Measurements from ENCODE around the gene APH1A.
"Not testable (repeated sequence)": the region's sequence is repeated elsewhere in the genome, so short reads cannot be mapped to it uniquely, and the experiment has no call there.

Gene APH1A

DNA sequence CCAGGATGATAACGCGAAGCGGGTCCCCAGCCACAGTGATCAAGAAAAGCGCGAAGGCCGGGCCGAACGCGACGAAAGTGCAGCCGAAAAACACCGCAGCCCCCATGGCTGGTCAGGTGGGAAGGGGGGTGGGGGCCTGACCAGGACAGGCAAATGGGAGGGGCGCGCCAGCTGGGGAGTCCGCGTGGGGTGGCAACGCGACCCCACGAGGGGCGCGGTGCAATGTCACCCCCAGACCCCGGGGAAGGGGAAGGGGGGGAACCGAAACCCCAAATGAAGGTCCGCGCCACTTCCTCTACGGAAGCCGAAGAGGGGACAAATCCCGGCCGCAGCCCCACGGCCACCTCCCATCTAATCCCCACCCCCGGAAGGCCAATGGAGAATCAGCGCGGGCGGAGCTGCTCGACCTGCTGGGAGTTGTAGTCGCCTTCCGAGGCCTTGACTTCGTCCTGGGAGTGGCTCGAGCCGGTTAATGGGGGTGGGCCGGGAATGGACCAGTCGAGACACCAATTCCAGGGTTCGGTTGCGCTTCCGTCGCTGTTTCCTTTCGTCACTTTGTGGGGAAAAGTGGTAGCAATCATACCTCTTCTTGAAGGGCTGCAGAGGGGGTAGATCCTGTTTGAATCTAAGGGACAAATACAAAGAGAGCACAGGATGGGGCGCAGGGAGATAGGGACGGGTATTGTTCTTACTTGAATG is at the start of gene APH1A:
APH1A (minus strand) TSS at position 312 of the 699 bp plus-strand sequence; CDS start at position 106, 206 bp downstream.
- no peaks in the 10 kb centered on the region for H3K27me3 ChIP-seq (replicated peaks; ENCODE audit: insufficient read depth, low read length)
- H3K4me3 ChIP-seq (ENCODE audit: low read length): peak within 1 kb of the TSS; percentile 88
- peaks cover 4% of the 10 kb centered on the region; the same call in 1 of the 2 replicates for H3F3A ChIP-seq (ENCODE audit: insufficient read depth, low read length)
- peaks cover 8% of the 10 kb centered on the region for H3K4me1 ChIP-seq (ENCODE audit: low read length)
- peak within 1 kb of the TSS; percentile 96 for H3K9ac ChIP-seq (ENCODE audit: low read length)
- TF ChIP-seq, protein P1, sequence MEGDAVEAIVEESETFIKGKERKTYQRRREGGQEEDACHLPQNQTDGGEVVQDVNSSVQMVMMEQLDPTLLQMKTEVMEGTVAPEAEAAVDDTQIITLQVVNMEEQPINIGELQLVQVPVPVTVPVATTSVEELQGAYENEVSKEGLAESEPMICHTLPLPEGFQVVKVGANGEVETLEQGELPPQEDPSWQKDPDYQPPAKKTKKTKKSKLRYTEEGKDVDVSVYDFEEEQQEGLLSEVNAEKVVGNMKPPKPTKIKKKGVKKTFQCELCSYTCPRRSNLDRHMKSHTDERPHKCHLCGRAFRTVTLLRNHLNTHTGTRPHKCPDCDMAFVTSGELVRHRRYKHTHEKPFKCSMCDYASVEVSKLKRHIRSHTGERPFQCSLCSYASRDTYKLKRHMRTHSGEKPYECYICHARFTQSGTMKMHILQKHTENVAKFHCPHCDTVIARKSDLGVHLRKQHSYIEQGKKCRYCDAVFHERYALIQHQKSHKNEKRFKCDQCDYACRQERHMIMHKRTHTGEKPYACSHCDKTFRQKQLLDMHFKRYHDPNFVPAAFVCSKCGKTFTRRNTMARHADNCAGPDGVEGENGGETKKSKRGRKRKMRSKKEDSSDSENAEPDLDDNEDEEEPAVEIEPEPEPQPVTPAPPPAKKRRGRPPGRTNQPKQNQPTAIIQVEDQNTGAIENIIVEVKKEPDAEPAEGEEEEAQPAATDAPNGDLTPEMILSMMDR (IDR thresholded peaks at IDR 0.05; ENCODE audit: low read length): no peak
- no peak for TF ChIP-seq EZH2 (optimal IDR thresholded peaks at IDR 0.05; ENCODE audit: low read depth, low read length)
- no peak for TF ChIP-seq EZH2phosphoT487 (IDR thresholded peaks at IDR 0.05; ENCODE audit: low read length)
- no peaks in the 10 kb centered on the region for H3K9me2 ChIP-seq (replicated peaks; ENCODE audit: insufficient read depth, low read length)
- peak within 1 kb of the TSS; percentile 77 for H3K27ac ChIP-seq (ENCODE audit: low read length)
- H3K9me3 ChIP-seq (replicated peaks; ENCODE audit: insufficient read depth, low read length): no peaks in the 10 kb centered on the region
- peak; percentile 98 for DNase-seq
- H3K4me2 ChIP-seq (ENCODE audit: low read depth, low read length): peak within 1 kb of the TSS; percentile 85
- peak within 1 kb of the TSS; percentile 71 for H2AFZ ChIP-seq (ENCODE audit: low read length)
- H3K79me2 ChIP-seq (ENCODE audit: low read length): peaks cover 47% of the 10 kb centered on the region
- peaks cover 16% of the 10 kb centered on the region for H3K36me3 ChIP-seq (replicated peaks; ENCODE audit: insufficient read depth, low read length)
- H4K20me1 ChIP-seq (ENCODE audit: insufficient read depth, low read length): no peaks in the 10 kb centered on the region

DNA sequence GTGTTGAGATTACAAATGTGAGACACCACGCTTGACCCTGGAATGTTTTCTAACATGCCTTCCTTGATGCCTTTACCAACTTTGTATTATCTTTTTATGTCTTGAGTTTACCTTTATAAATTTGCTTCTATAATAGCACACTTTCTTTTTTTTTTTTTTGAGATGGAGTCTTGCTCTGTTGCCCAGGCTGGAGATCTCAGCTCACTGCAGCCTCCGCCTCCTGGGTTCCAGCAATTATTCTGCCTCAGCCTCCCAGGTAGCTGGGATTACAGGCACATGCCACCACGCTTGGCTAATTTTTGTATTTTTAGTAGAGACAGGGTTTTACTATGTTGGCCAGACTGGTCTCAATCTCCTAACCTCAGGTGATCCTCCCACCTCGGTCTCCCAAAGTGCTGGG is 45.9 kb upstream of the APH1A start:
- not testable (repeated sequence) for H3K4me2 ChIP-seq (ENCODE audit: low read depth, low read length); H3K9ac ChIP-seq (ENCODE audit: low read length); H3F3A ChIP-seq (ENCODE audit: insufficient read depth, low read length); H3K79me2 ChIP-seq (ENCODE audit: low read length); H2AFZ ChIP-seq (ENCODE audit: low read length); H3K4me1 ChIP-seq (ENCODE audit: low read length); DNase-seq; H3K4me3 ChIP-seq (ENCODE audit: low read length); H3K9me3 ChIP-seq (replicated peaks; ENCODE audit: insufficient read depth, low read length); H3K27me3 ChIP-seq (replicated peaks; ENCODE audit: insufficient read depth, low read length); H3K9me2 ChIP-seq (replicated peaks; ENCODE audit: insufficient read depth, low read length); H4K20me1 ChIP-seq (ENCODE audit: insufficient read depth, low read length); H3K27ac ChIP-seq (ENCODE audit: low read length); H3K36me3 ChIP-seq (replicated peaks; ENCODE audit: insufficient read depth, low read length)

DNA sequence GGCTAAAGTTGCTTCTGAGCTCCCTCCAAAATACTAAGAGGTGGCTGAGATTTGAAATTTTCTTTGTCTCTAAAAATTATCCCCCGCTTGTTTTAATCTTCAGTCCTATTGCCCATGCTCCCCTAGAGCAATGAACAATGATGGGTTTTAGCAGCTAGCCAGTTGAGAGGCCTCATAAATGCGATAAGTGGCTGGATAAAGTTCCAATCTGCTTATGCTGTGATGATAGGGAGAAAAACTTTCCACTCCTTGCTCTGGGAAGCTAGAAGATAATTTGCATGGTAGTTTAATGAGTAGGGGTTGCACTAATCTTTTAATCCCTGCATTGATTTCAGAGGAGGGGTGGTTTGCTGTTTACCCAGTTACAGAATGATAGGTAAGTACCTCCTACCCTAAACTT is 42.9 kb upstream of the APH1A start:
- Histone ChIP-seq H3K27me3 (replicated peaks; ENCODE audit: insufficient read depth, low read length) (no peaks in the 10 kb centered on the region), H3K36me3 (replicated peaks; ENCODE audit: insufficient read depth, low read length) (peaks cover 6% of the 10 kb centered on the region; the same call in 1 of the 2 replicates), H3K4me1 (ENCODE audit: low read length) (no peaks in the 10 kb centered on the region), H3K9me2 (replicated peaks; ENCODE audit: insufficient read depth, low read length) (no peaks in the 10 kb centered on the region), H2AFZ (ENCODE audit: low read length) (no peak overlapping the region), H4K20me1 (ENCODE audit: insufficient read depth, low read length) (no peaks in the 10 kb centered on the region), H3K9me3 (replicated peaks; ENCODE audit: insufficient read depth, low read length) (no peaks in the 10 kb centered on the region), H3K27ac (ENCODE audit: low read length) (no peak overlapping the region), H3K9ac (ENCODE audit: low read length) (no peak overlapping the region), H3F3A (ENCODE audit: insufficient read depth, low read length) (no peaks in the 10 kb centered on the region), H3K4me2 (ENCODE audit: low read depth, low read length) (no peak overlapping the region), H3K79me2 (ENCODE audit: low read length) (no peaks in the 10 kb centered on the region), H3K4me3 (ENCODE audit: low read length) (no peak overlapping the region)
- TF ChIP-seq, protein P1 (IDR thresholded peaks at IDR 0.05; ENCODE audit: low read length): no peak
- TF ChIP-seq EZH2 (optimal IDR thresholded peaks at IDR 0.05; ENCODE audit: low read depth, low read length): no peak
- no peak for DNase-seq
